OCI-LY1 (cell line): Measurements from ENCODE around the gene SF3A1.

Source experiments
- H2AFZ ChIP-seq: fragments of 200-600 bp; sonication (generic), shearing (Covaris generic); 2 replicates; pipeline ENCODE4 v1.6.0; 2014; ENCODE audit warnings: antibody characterized with exemption, mild to moderate bottlenecking, low read length
- H3F3A ChIP-seq: fragments of 200-600 bp; sonication (generic), shearing (Covaris generic); 2 replicates; pipeline ENCODE4 v1.6.0; 2014; ENCODE audit warnings: mild to moderate bottlenecking, antibody characterized with exemption, low read length, moderate library complexity; ENCODE audit not compliant: insufficient read depth
- H3K27ac ChIP-seq: fragments of 200-600 bp; sonication (generic); 2 replicates; pipeline ENCODE4 v1.5.1; 2014; ENCODE audit warnings: low read length, mixed run types, mild to moderate bottlenecking, low read depth; ENCODE audit not compliant: poor library complexity, severe bottlenecking
- H3K27me3 ChIP-seq: fragments of 200-600 bp; sonication (generic); 2 replicates; pipeline ENCODE4 v1.6.0; 2014; ENCODE audit warnings: antibody characterized with exemption, mild to moderate bottlenecking, low read length, moderate library complexity; ENCODE audit not compliant: insufficient read depth
- H3K36me3 ChIP-seq: fragments of 200-600 bp; sonication (generic); 2 replicates; pipeline ENCODE4 v1.6.1; 2014; ENCODE audit warnings: mild to moderate bottlenecking, antibody characterized with exemption, low read length, moderate library complexity, mixed read lengths; ENCODE audit not compliant: insufficient read depth
- H3K4me1 ChIP-seq: fragments of 200-600 bp; sonication (generic); 2 replicates; pipeline ENCODE4 v1.5.1; 2014; ENCODE audit warnings: mild to moderate bottlenecking, low read length, moderate library complexity; ENCODE audit not compliant: insufficient read depth, severe bottlenecking
- H3K4me2 ChIP-seq: fragments of 200-600 bp; sonication (generic), shearing (Covaris generic); 2 replicates; pipeline ENCODE4 v1.6.1; 2014; ENCODE audit warnings: low read length
- H3K4me3 ChIP-seq: fragments of 200-600 bp; sonication (generic); 2 replicates; pipeline ENCODE4 v1.5.1; 2014; ENCODE audit warnings: low read length, low read depth, mild to moderate bottlenecking, mixed read lengths; ENCODE audit not compliant: poor library complexity, severe bottlenecking
- H3K79me2 ChIP-seq: fragments of 200-600 bp; shearing (Covaris generic); 2 replicates; pipeline ENCODE4 v1.6.1; 2016; ENCODE audit warnings: mixed run types, low read length, mixed read lengths; ENCODE audit not compliant: insufficient read depth
- H3K9ac ChIP-seq: fragments of 200-600 bp; sonication (generic), shearing (Covaris generic); 2 replicates; pipeline ENCODE4 v1.6.1; 2014; ENCODE audit warnings: mild to moderate bottlenecking, low read length, mixed read lengths
- H3K9me2 ChIP-seq: fragments of 200-600 bp; sonication (generic), shearing (Covaris generic); 2 replicates; pipeline ENCODE4 v1.6.1; 2014; ENCODE audit warnings: low read depth, mild to moderate bottlenecking, low read length, mixed read lengths
- H3K9me3 ChIP-seq: fragments of 200-600 bp; shearing (Covaris generic); 2 replicates; pipeline ENCODE4 v1.6.1; 2014; ENCODE audit warnings: low read length, mixed read lengths
- H4K20me1 ChIP-seq: fragments of 200-600 bp; sonication (generic), shearing (Covaris generic); 2 replicates; pipeline ENCODE4 v1.6.0; 2016; ENCODE audit warnings: mild to moderate bottlenecking, low read length; ENCODE audit not compliant: insufficient read depth
- CTCF ChIP-seq: fragments of 200-600 bp; sonication (generic), shearing (Covaris generic); IDR thresholded peaks from 2 replicates; pipeline ENCODE4 v1.5.1; 2017; ENCODE audit warnings: mild to moderate bottlenecking, antibody characterized with exemption, low read length, moderate library complexity, mixed read lengths
- EZH2 ChIP-seq: fragments of 200-600 bp; sonication (generic), shearing (Covaris generic); IDR thresholded peaks from 2 replicates; pipeline ENCODE4 v1.8.0; 2017; ENCODE audit warnings: borderline replicate concordance, mixed run types, mild to moderate bottlenecking, antibody characterized with exemption, low read length, moderate library complexity, mixed read lengths

SF3A1 gene

GRCh38 chr22:30326706-30327362, 29.9 kb downstream of the SF3A1 start, which contains the start of gene TBC1D10A:
TSS of gene TBC1D10A (minus strand) at chr22:30326941. CDS start at chr22:30326881, 60 bp downstream.
- Histone ChIP-seq H3K9me2 (no peaks in the 10 kb centered on the region), H3F3A (no peaks in the 10 kb centered on the region), H2AFZ (no peak within 1 kb of the TSS), H3K4me1 (peaks cover 29% of the 10 kb centered on the region), H3K4me2 (peak within 1 kb of the TSS; percentile 95), H3K9me3 (no peaks in the 10 kb centered on the region), H3K4me3 (peak within 1 kb of the TSS; percentile 93), H4K20me1 (no peaks in the 10 kb centered on the region), H3K79me2 (no peaks in the 10 kb centered on the region), H3K27me3 (no peaks in the 10 kb centered on the region), H3K36me3 (peaks cover 24% of the 10 kb centered on the region), H3K9ac (peak within 1 kb of the TSS; percentile 79), H3K27ac (peak within 1 kb of the TSS; percentile 46)
- TF ChIP-seq EZH2 (no peak), CTCF (no peak)

GRCh38 chr22:30326255-30326705, 30.4 kb downstream of the SF3A1 start:
- Histone ChIP-seq H4K20me1 (no peaks in the 10 kb centered on the region), H3K9me2 (no peaks in the 10 kb centered on the region), H2AFZ (no peak overlapping the region), H3K27me3 (no peaks in the 10 kb centered on the region), H3K9ac (peak overlapping the region; percentile 79), H3K36me3 (peaks cover 22% of the 10 kb centered on the region), H3K9me3 (no peaks in the 10 kb centered on the region), H3K4me2 (peak overlapping the region; percentile 95), H3K4me1 (peaks cover 29% of the 10 kb centered on the region), H3K79me2 (no peaks in the 10 kb centered on the region), H3K4me3 (peak overlapping the region; percentile 93), H3K27ac (no peak overlapping the region), H3F3A (no peaks in the 10 kb centered on the region)
- TF ChIP-seq EZH2, result no peak
- TF ChIP-seq CTCF, result no peak

- peak overlapping the region; percentile 79 for H3K9ac ChIP-seq
- no peak overlapping the region for H2AFZ ChIP-seq
- H3K4me3 ChIP-seq, result peak overlapping the region; percentile 93
- H3K36me3 ChIP-seq, result peaks cover 19% of the 10 kb centered on the region
- no peaks in the 10 kb centered on the region for H3F3A ChIP-seq
- H3K27ac ChIP-seq, result no peak overlapping the region
- H3K9me2 ChIP-seq, result no peaks in the 10 kb centered on the region
- H4K20me1 ChIP-seq, result no peaks in the 10 kb centered on the region
- H3K4me2 ChIP-seq, result peak overlapping the region; percentile 95
- peaks cover 29% of the 10 kb centered on the region for H3K4me1 ChIP-seq
- no peaks in the 10 kb centered on the region for H3K79me2 ChIP-seq
- no peaks in the 10 kb centered on the region for H3K9me3 ChIP-seq
- H3K27me3 ChIP-seq, result no peaks in the 10 kb centered on the region
- no peak for TF ChIP-seq EZH2
- no peak for TF ChIP-seq CTCF
These were observed 30.9 kb downstream of the SF3A1 start for GRCh38 chr22:30325724-30326254.
